Hepatocyte (in vitro differentiated cells): ENCODE results near the gene DLG2.

Experiments used
- EZH2 ChIP-seq: fragments of 200-600 bp; sonication (generic); IDR thresholded peaks from 2 replicates; pipeline ENCODE4 v1.6.1; 2016; ENCODE audit warnings: antibody characterized with exemption, mild to moderate bottlenecking, borderline replicate concordance
- TF ChIP-seq, protein P1 (sequence below): fragments of 200-600 bp; sonication (generic); IDR thresholded peaks from 2 replicates; pipeline ENCODE4 v1.5.1; 2016; ENCODE audit warnings: antibody characterized with exemption, mild to moderate bottlenecking; ENCODE audit not compliant: poor library complexity

DNA sequence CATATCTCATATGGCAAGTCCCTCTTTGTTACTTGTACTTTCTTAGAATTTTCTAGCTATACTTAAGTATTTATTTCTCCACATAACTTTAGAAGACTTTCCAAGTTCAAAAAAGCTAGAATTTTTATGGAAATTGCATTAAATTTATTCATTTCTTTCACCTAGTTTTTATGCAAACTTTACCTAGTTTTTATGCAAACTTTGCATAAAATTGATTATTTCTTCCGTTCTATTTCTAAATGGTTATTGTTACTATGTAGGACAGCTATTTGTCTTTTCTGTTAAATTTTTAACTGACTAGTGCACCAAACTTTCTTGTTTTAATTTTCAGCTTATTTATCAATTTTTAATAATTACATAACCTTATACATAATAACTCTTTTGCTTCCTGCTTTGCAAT lies 41.0 kb upstream of the DLG2 start:
- TF ChIP-seq, protein P1, sequence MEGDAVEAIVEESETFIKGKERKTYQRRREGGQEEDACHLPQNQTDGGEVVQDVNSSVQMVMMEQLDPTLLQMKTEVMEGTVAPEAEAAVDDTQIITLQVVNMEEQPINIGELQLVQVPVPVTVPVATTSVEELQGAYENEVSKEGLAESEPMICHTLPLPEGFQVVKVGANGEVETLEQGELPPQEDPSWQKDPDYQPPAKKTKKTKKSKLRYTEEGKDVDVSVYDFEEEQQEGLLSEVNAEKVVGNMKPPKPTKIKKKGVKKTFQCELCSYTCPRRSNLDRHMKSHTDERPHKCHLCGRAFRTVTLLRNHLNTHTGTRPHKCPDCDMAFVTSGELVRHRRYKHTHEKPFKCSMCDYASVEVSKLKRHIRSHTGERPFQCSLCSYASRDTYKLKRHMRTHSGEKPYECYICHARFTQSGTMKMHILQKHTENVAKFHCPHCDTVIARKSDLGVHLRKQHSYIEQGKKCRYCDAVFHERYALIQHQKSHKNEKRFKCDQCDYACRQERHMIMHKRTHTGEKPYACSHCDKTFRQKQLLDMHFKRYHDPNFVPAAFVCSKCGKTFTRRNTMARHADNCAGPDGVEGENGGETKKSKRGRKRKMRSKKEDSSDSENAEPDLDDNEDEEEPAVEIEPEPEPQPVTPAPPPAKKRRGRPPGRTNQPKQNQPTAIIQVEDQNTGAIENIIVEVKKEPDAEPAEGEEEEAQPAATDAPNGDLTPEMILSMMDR, result no peak
- TF ChIP-seq EZH2, result no peak
